Upper lobe of left lung (tissue), 4 donors: Measurements from ENCODE around the gene GOT2.

Source experiments
- POLR2A ChIP-seq, 4 donors: fragments of 450-650 bp; IDR thresholded peaks; one replicate each; pipeline ENCODE4 v1.5.1; 2016 to 2017; ENCODE audit warnings: antibody characterized with exemption in 4 of 4, mild to moderate bottlenecking in 2 of 4
- TF ChIP-seq, protein P1 (sequence below), 6 experiments: fragments of 450-650 bp in 4 of 6; fragments of 200-600 bp in 2 of 6; sonication (generic) in 2 of 6; IDR thresholded peaks; one replicate each; pipeline ENCODE4 v1.5.1; 2016 to 2019; ENCODE audit warnings: antibody characterized with exemption in 6 of 6

DNA sequence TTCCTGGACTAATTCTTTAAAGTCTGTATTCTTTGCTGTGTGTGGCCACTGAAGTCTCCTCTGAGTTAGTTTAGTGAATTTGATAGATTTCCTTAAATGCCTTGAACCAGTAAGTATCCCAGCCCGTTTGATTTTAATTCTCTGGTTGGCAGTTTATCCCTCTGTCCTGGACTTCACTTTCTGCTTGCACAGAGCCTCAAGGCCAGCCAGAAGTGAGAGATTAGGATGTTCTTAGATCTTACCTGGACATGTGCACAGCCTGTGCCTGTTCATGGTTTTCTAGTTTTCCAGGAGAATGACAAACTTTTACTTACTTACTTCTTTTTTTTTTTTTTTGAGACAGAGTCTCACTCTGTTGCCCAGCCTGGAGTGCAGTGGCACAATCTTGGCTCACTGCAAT is 38.7 kb downstream of the GOT2 start:
- no peak for TF ChIP-seq POLR2A (IDR thresholded peaks at IDR 0.05)
- TF ChIP-seq, protein P1, sequence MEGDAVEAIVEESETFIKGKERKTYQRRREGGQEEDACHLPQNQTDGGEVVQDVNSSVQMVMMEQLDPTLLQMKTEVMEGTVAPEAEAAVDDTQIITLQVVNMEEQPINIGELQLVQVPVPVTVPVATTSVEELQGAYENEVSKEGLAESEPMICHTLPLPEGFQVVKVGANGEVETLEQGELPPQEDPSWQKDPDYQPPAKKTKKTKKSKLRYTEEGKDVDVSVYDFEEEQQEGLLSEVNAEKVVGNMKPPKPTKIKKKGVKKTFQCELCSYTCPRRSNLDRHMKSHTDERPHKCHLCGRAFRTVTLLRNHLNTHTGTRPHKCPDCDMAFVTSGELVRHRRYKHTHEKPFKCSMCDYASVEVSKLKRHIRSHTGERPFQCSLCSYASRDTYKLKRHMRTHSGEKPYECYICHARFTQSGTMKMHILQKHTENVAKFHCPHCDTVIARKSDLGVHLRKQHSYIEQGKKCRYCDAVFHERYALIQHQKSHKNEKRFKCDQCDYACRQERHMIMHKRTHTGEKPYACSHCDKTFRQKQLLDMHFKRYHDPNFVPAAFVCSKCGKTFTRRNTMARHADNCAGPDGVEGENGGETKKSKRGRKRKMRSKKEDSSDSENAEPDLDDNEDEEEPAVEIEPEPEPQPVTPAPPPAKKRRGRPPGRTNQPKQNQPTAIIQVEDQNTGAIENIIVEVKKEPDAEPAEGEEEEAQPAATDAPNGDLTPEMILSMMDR (IDR thresholded peaks at IDR 0.05): no peak
